Mammary microvascular endothelial cell (primary cell): Measurements from ENCODE around the gene UCHL1. TPM values are rescaled to one million over a fixed set of nuclear protein-coding genes. Genes with fewer than 3 reads are reported as not detected.

Source experiments
- total RNA-seq: library from RNA; depleted of rRNA; stranded (reverse); fragments of >200 nt; gene quantifications from 2 replicates; pipeline ENCODE4 v1.2.3, GENCODE V29; 2015

Gene UCHL1
- total RNA-seq, result 349 and 373 TPM in 2 replicates

GRCh38 chr4:41256740-41257256 lies at the start of gene UCHL1:
TSS of gene UCHL1 (plus strand) at chr4:41256928. CDS start at chr4:41256977, 49 bp downstream.

GRCh38 chr4:41214136-41214824 lies 42.4 kb upstream of the UCHL1 start, which contains the start of gene APBB2:
TSS of gene APBB2 (minus strand) at chr4:41214542. CDS start at chr4:41033254, 181,288 bp downstream.

Other genes starting within 250 kb of the UCHL1 start
- 86.5 and 106 TPM in 2 replicates for gene APBB2, start 42.4 kb upstream of the UCHL1 start, total RNA-seq